ENCODE data around the gene FBXW8.

- TF ChIP-seq CTCF (conservative IDR thresholded peaks at IDR 0.05) (no peak), ZFX (IDR thresholded peaks at IDR 0.05) (no peak)
Measured at GRCh38 chr12:117031843-117032592, 121.3 kb downstream of the FBXW8 start.
